ENCODE measurements around the gene CCNQ.

Gene CCNQ

DNA sequence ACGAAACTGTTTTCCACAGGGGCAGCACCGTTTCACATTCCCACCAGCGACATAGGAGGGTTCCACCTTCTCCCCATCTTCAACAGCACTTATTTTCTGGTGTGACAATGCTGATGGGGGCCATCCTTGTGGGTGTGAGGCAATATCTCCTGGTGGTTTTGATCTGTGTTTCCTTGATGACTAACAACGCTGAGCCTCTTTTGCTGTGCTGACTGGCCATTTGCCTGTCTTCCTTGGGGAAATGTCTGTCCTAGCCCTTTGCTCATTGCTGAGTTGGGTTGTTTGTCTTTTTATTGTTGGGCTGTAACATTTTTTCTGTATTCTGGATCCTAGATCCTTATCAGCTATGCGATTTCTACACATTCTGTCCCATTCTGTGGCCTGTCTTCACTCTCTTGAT is 47.8 kb downstream of the CCNQ start:
- Histone ChIP-seq H3K9ac (ENCODE audit: low read length in 2 of 2) (no peak overlapping the region), H3K4me3 (ENCODE audit: low read length in 2 of 2) (no peak overlapping the region), H3K36me3 (ENCODE audit: control insufficient read depth in 2 of 2, insufficient read depth in 2 of 2, low read length in 2 of 2) (no peaks in the 10 kb centered on the region), H3K4me1 (ENCODE audit: control insufficient read depth, insufficient read depth, low read length) (peaks cover 3% of the 10 kb centered on the region), H3K27me3 (ENCODE audit: control insufficient read depth in 1 of 2, insufficient read depth in 2 of 2, low read length in 2 of 2) (peaks cover 0 to 18% of the 10 kb centered on the region in 2 donors), H3K27ac (ENCODE audit: low read length) (no peak overlapping the region), H3K9me3 (ENCODE audit: control insufficient read depth in 2 of 2, low read length in 2 of 2) (no peaks in the 10 kb centered on the region)

DNA sequence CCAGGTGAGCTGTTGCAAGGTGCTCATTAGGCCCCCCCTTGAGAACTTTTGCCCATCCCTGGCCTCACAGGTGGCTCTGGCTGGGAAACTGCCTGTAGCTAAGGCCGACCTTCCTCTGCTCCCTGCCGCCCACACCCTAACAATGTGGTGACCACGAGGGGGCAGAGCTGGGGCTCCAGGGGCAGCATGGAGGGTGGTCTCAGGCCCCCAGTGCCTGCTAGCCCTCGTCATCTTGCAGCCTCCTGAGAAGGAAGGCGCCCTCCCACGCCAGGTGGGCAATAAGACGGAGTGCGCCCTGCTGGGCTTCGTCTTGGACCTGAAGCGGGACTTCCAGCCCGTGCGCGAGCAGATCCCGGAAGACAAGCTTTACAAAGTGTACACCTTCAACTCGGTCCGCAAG is 49.1 kb downstream of the CCNQ start:
- Histone ChIP-seq H3K4me1 (ENCODE audit: control insufficient read depth, insufficient read depth, low read length) (peaks cover under 1% of the 10 kb centered on the region), H3K9me3 (ENCODE audit: control insufficient read depth in 2 of 2, low read length in 2 of 2) (no peaks in the 10 kb centered on the region), H3K9ac (ENCODE audit: low read length in 2 of 2) (no peak overlapping the region), H3K36me3 (ENCODE audit: control insufficient read depth in 2 of 2, insufficient read depth in 2 of 2, low read length in 2 of 2) (no peaks in the 10 kb centered on the region), H3K27me3 (ENCODE audit: control insufficient read depth in 1 of 2, insufficient read depth in 2 of 2, low read length in 2 of 2) (peaks cover 0 to 14% of the 10 kb centered on the region in 2 donors), H3K4me3 (ENCODE audit: low read length in 2 of 2) (no peak overlapping the region), H3K27ac (ENCODE audit: low read length) (no peak overlapping the region)

DNA sequence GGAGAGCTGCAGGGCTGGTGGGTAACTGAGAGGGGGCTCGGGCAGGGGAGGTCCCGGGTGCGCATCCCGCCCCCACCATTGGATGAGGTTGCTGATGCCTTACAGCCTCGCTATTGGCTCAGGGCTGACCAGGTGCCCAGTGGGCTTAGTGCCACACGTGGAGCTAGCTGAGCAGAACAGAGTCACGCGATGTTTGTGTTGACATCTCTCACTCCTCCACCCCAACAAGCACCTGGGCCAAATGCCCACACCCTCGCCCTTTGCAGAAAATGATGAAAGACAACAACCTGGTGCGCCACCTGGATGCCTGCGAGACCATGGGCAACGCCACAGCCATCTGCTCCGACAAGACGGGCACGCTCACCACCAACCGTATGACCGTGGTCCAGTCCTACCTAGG is 49.7 kb downstream of the CCNQ start:
- H3K27ac ChIP-seq (ENCODE audit: low read length) = no peak overlapping the region
- no peak overlapping the region for H3K4me3 ChIP-seq (ENCODE audit: low read length in 2 of 2)
- no peaks in the 10 kb centered on the region for H3K36me3 ChIP-seq (ENCODE audit: control insufficient read depth in 2 of 2, insufficient read depth in 2 of 2, low read length in 2 of 2)
- H3K4me1 ChIP-seq (ENCODE audit: control insufficient read depth, insufficient read depth, low read length) = no peaks in the 10 kb centered on the region
- H3K9me3 ChIP-seq (ENCODE audit: control insufficient read depth in 2 of 2, low read length in 2 of 2) = no peaks in the 10 kb centered on the region
- H3K9ac ChIP-seq (ENCODE audit: low read length in 2 of 2) = no peak overlapping the region
- H3K27me3 ChIP-seq (ENCODE audit: control insufficient read depth in 1 of 2, insufficient read depth in 2 of 2, low read length in 2 of 2) = peaks cover 0 to 13% of the 10 kb centered on the region in 2 donors

DNA sequence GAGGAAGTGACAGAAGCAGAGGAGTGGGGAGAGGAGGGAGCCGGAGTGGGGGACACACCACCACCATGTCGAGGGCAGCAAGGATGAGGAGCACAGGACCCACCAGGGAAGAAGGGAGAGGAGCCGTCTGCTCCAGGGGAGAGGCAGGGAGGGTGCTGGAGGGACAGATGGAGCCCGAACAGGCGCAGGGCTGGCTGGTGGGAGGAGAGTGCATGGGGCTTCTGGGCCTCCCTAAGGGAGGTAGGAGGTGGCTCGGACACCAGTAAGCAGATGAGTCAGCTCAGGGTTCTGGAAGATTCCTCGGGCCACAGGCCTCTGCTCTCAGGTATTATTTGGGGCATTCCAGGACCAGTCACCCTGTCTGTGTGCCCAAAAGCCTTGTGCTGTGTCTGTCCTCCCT is 51.7 kb downstream of the CCNQ start:
- H3K9ac ChIP-seq (ENCODE audit: low read length in 2 of 2) = no peak overlapping the region
- peaks cover 0 to 7% of the 10 kb centered on the region in 2 donors for H3K27me3 ChIP-seq (ENCODE audit: control insufficient read depth in 1 of 2, insufficient read depth in 2 of 2, low read length in 2 of 2)
- no peak overlapping the region for H3K27ac ChIP-seq (ENCODE audit: low read length)
- H3K9me3 ChIP-seq (ENCODE audit: control insufficient read depth in 2 of 2, low read length in 2 of 2) = no peaks in the 10 kb centered on the region
- H3K36me3 ChIP-seq (ENCODE audit: control insufficient read depth in 2 of 2, insufficient read depth in 2 of 2, low read length in 2 of 2) = no peaks in the 10 kb centered on the region
- no peaks in the 10 kb centered on the region for H3K4me1 ChIP-seq (ENCODE audit: control insufficient read depth, insufficient read depth, low read length)
- H3K4me3 ChIP-seq (ENCODE audit: low read length in 2 of 2) = no peak overlapping the region

DNA sequence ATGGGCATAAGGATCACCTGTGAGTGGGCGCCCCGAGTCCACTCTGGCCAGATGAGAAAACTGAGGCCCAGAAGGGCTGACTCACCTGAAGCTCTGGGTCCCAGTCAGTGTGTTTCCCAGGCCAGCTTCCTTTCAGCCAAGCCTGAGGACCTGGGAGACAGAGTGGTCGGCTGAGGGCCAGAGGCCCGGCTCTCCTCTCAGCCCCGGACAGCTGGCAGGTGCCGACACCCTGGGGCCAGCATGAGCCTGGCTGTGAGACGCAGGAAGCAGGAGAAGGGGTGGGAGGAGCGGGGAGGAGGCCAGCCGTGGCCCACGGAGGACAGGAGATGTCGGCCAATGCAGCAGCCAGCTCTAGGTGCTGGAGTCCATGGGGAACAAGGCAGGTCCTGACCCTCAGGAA is 52.6 kb downstream of the CCNQ start:
- Histone ChIP-seq H3K4me1 (ENCODE audit: control insufficient read depth, insufficient read depth, low read length) (no peaks in the 10 kb centered on the region), H3K27me3 (ENCODE audit: control insufficient read depth in 1 of 2, insufficient read depth in 2 of 2, low read length in 2 of 2) (peaks cover 0 to 6% of the 10 kb centered on the region in 2 donors), H3K27ac (ENCODE audit: low read length) (no peak overlapping the region), H3K36me3 (ENCODE audit: control insufficient read depth in 2 of 2, insufficient read depth in 2 of 2, low read length in 2 of 2) (no peaks in the 10 kb centered on the region), H3K4me3 (ENCODE audit: low read length in 2 of 2) (no peak overlapping the region), H3K9me3 (ENCODE audit: control insufficient read depth in 2 of 2, low read length in 2 of 2) (no peaks in the 10 kb centered on the region), H3K9ac (ENCODE audit: low read length in 2 of 2) (no peak overlapping the region)

DNA sequence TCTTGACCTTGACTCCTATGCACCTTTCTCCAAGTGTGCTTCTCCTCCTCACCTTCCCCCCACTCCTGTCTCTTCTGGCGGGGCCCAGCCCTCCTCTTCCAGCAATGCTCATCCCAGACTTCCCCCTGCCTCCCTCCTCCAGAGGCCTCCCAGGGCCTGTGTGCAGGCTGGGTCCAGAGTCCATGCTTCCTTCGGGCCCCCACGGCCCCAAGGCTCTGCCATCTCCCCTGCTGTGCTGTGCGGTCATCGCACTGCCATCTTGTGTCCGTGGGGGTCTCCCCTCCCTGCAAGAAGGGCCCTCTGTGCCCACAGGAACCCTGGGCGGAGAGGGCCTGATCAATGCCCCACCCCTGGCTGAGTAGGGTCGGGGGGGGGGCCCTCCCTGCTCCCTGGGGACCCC is 54.2 kb downstream of the CCNQ start:
- Histone ChIP-seq H3K27ac (ENCODE audit: low read length) (no peak overlapping the region), H3K9me3 (ENCODE audit: control insufficient read depth in 2 of 2, low read length in 2 of 2) (no peaks in the 10 kb centered on the region), H3K4me3 (ENCODE audit: low read length in 2 of 2) (no peak overlapping the region), H3K36me3 (ENCODE audit: control insufficient read depth in 2 of 2, insufficient read depth in 2 of 2, low read length in 2 of 2) (no peaks in the 10 kb centered on the region), H3K27me3 (ENCODE audit: control insufficient read depth in 1 of 2, insufficient read depth in 2 of 2, low read length in 2 of 2) (peaks cover 0 to 10% of the 10 kb centered on the region in 2 donors), H3K9ac (ENCODE audit: low read length in 2 of 2) (no peak overlapping the region), H3K4me1 (ENCODE audit: control insufficient read depth, insufficient read depth, low read length) (no peaks in the 10 kb centered on the region)

DNA sequence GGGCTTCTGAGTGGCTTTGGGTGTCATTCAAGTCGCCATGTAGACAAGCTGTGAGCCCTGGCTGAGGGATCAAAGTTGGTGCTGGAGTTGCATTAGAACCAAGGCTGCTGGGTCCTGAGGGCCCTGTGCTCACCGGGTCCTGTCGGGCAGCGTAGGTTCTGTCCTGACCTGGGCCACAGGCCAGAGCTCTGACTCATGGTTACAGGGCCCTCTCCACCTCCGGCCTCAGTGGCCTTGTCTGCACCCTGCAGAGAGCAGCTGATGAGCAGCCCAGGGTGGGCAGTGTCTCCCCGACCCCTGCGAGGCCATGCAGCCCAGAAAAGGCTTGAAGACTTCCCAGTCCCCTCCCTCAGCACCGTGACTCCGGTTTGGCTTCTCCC is 59.0 kb downstream of the CCNQ start:
- H3K36me3 ChIP-seq (ENCODE audit: control insufficient read depth in 2 of 2, insufficient read depth in 2 of 2, low read length in 2 of 2) = no peaks in the 10 kb centered on the region
- no peak overlapping the region for H3K27ac ChIP-seq (ENCODE audit: low read length)
- peaks cover 0 to 8% of the 10 kb centered on the region in 2 donors for H3K27me3 ChIP-seq (ENCODE audit: control insufficient read depth in 1 of 2, insufficient read depth in 2 of 2, low read length in 2 of 2)
- H3K9ac ChIP-seq (ENCODE audit: low read length in 2 of 2) = no peak overlapping the region
- H3K4me3 ChIP-seq (ENCODE audit: low read length in 2 of 2) = no peak overlapping the region
- no peaks in the 10 kb centered on the region for H3K9me3 ChIP-seq (ENCODE audit: control insufficient read depth in 2 of 2, low read length in 2 of 2)
- no peaks in the 10 kb centered on the region for H3K4me1 ChIP-seq (ENCODE audit: control insufficient read depth, insufficient read depth, low read length)

DNA sequence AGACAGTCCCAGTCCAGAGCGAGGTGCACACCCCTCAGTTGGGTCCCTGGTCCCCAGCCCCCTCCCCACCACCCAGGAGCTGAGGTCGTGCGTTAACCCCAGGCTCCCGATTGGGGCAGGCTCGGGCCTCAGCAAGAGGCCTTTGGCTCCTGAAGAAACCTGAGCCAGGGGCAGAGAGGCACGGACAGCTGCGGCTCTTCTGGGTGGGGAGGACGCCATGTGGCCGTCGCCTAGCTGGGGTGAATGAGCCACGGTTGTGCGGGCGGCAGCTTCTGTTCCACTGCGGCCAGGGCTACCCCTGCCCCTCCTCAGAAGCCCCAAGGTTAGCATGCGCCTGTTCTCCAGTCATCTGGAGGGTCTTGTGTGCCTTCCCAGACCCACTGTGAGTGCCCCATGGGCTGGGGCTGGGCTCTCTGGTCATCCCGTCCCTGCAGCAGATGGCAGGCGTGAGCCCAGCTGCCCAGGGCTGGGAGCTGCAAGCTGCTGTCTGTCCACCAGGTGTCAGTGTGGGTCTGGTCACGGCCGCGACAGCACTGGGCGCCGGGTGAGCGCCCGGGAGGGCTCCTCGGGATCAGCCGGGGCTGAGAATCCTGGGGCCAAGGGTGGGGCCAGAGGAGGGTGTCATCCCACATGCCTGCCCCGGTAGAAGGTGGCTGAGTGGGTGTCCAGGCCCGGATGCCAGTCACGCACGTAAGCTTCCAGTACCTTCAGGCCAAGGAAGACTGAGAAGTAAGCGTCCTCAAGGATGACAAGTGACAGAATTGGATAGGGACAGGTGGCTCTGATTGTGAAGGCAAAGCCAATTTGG is 59.6 kb downstream of the CCNQ start:
- H3K9me3 ChIP-seq (ENCODE audit: control insufficient read depth in 2 of 2, low read length in 2 of 2) = no peaks in the 10 kb centered on the region
- no peak overlapping the region for H3K27ac ChIP-seq (ENCODE audit: low read length)
- no peaks in the 10 kb centered on the region for H3K4me1 ChIP-seq (ENCODE audit: control insufficient read depth, insufficient read depth, low read length)
- no peaks in the 10 kb centered on the region for H3K36me3 ChIP-seq (ENCODE audit: control insufficient read depth in 2 of 2, insufficient read depth in 2 of 2, low read length in 2 of 2)
- no peak overlapping the region for H3K9ac ChIP-seq (ENCODE audit: low read length in 2 of 2)
- H3K4me3 ChIP-seq (ENCODE audit: low read length in 2 of 2) = peak overlapping the region in 1 of 2 donors; percentile 8
- peaks cover 0 to 8% of the 10 kb centered on the region in 2 donors for H3K27me3 ChIP-seq (ENCODE audit: control insufficient read depth in 1 of 2, insufficient read depth in 2 of 2, low read length in 2 of 2)

DNA sequence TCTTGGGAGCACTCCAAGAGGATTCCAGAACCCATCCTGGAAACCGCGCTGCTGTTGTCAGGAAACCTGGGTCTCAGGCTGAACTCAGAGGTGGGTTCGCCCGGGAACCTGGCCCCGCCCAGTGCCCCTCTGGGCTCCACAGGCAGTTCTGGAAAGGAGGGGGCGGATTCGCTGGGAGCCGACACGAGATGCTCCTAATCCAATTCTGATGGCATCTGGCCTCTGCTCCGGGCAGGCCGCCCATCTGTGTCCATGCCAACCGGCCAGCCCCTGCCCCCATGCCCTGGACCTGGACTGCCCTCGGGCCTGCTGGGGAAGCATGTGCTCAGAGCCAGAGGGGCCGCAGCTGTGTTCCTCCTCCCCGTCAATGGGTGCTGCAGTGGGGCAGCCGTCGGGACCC is 60.5 kb downstream of the CCNQ start:
- no peaks in the 10 kb centered on the region for H3K4me1 ChIP-seq (ENCODE audit: control insufficient read depth, insufficient read depth, low read length)
- no peaks in the 10 kb centered on the region for H3K36me3 ChIP-seq (ENCODE audit: control insufficient read depth in 2 of 2, insufficient read depth in 2 of 2, low read length in 2 of 2)
- H3K27ac ChIP-seq (ENCODE audit: low read length) = no peak overlapping the region
- no peak overlapping the region for H3K4me3 ChIP-seq (ENCODE audit: low read length in 2 of 2)
- no peak overlapping the region for H3K9ac ChIP-seq (ENCODE audit: low read length in 2 of 2)
- no peaks in the 10 kb centered on the region for H3K9me3 ChIP-seq (ENCODE audit: control insufficient read depth in 2 of 2, low read length in 2 of 2)
- H3K27me3 ChIP-seq (ENCODE audit: control insufficient read depth in 1 of 2, insufficient read depth in 2 of 2, low read length in 2 of 2) = peaks cover 0 to 8% of the 10 kb centered on the region in 2 donors

Measured in stomach smooth muscle (tissue), 2 donors.